Hematopoietic multipotent progenitor cell (in vitro differentiated cells): ENCODE results near the gene PDIK1L. TPM values are rescaled to one million over a fixed set of nuclear protein-coding genes. Genes with fewer than 3 reads are reported as not detected.
A peak's percentile ranks its signal among the peaks of the same experiment; 100 is the strongest.

Experiments
- DNase-seq, 3 donors: peaks; one replicate each; pipeline ENCODE4 v3.0.0-alpha.2; 2011 to 2015; ENCODE audit warnings: low read depth in 2 of 3, low spot score in 2 of 3
- total RNA-seq: library from RNA; depleted of rRNA; stranded (reverse); fragments of >200 nt; gene quantifications from one replicate; pipeline ENCODE4 v1.2.3, GENCODE V29; 2012

PDIK1L gene
- total RNA-seq, 1 donor: 8.6 TPM

GRCh38 chr1:26121854-26122773 lies 10.5 kb downstream of the PDIK1L start:
- DNase-seq: no peak

- DNase-seq: peak in 2 of 3 donors; percentile 48
Measured at GRCh38 chr1:26122988-26123973, 11.7 kb downstream of the PDIK1L start.

GRCh38 chr1:26124418-26125331 lies 13.1 kb downstream of the PDIK1L start:
- no peak for DNase-seq

GRCh38 chr1:26125382-26125781 lies 13.8 kb downstream of the PDIK1L start:
- no peak for DNase-seq

- no peak for DNase-seq
Measured at GRCh38 chr1:26125946-26126320, 14.3 kb downstream of the PDIK1L start.

GRCh38 chr1:26126321-26127084 lies 14.9 kb downstream of the PDIK1L start:
- DNase-seq: peak; percentile 56 to 98 (median 87)

- DNase-seq: no peak
Measured at GRCh38 chr1:26127235-26128163, 15.9 kb downstream of the PDIK1L start.

- DNase-seq: no peak
Measured at GRCh38 chr1:26129778-26130177, 18.2 kb downstream of the PDIK1L start.

- no peak for DNase-seq
Measured at GRCh38 chr1:26130695-26131094, 19.1 kb downstream of the PDIK1L start.

- DNase-seq: peak in 1 of 3 donors; percentile 51
Measured at GRCh38 chr1:26132128-26132833, 20.7 kb downstream of the PDIK1L start.

- no peak for DNase-seq
Measured at GRCh38 chr1:26132834-26133167, 21.2 kb downstream of the PDIK1L start.

- no peak for DNase-seq
Measured at GRCh38 chr1:26134466-26134865, 22.8 kb downstream of the PDIK1L start.

GRCh38 chr1:26138974-26139558 lies 27.4 kb downstream of the PDIK1L start:
- DNase-seq: no peak

GRCh38 chr1:26142159-26142558 lies 30.5 kb downstream of the PDIK1L start:
- peak in 1 of 3 donors; percentile 40 for DNase-seq

- peak; percentile 57 to 83 (median 73) for DNase-seq
Measured at GRCh38 chr1:26145041-26145959, 33.7 kb downstream of the PDIK1L start.

- no peak for DNase-seq
Measured at GRCh38 chr1:26145960-26146294, 34.3 kb downstream of the PDIK1L start.

GRCh38 chr1:26148887-26149286 lies 37.3 kb downstream of the PDIK1L start:
- no peak for DNase-seq
